ENCODE measurements around the gene VPS37D.

DNA sequence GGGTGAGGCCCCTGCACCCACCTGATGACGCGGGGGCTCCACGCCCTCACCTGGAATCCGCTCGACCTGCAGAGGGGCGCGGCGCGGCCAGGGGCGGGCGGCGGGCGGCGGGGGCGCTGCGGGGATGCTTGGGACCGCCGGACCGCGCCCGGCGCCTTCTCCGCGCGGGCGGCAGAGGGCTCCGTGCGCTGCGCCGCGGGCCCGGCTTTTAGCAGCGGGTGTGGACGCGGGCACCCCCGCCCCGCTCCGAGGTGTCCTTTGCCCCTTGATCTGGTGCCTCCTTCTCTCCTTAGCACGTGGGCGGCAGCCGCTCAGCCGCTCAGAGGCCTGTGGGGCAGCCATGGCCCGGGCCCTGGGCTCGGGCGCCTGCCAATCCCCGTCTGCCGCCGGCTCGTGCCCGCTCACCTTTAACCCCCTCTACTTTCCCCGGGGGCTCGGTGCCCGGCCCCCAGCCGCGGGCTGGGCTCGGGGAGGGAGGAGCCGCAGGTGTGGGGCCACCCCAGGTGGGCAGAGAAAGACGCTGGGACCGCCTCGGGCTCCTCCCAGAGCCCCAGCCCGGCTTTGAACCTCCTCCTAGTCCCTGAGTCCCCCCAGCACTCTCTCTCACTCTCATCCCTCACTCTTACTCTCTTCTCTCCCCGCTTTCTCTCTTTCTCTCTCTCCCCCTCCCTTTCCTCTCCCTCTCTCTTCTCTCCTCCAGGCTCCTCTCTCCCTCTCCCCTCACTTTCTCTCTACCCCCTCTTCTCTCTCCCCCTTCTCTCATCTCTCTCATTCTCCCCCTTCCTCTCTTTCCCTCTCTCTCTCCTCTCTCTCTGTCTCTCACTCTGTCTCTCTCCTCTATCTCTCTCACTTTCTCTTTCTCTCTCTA is 19.7 kb upstream of the VPS37D start:
- no peak for TF ChIP-seq POLR2A (IDR thresholded peaks at IDR 0.05)
- TF ChIP-seq, protein P1, sequence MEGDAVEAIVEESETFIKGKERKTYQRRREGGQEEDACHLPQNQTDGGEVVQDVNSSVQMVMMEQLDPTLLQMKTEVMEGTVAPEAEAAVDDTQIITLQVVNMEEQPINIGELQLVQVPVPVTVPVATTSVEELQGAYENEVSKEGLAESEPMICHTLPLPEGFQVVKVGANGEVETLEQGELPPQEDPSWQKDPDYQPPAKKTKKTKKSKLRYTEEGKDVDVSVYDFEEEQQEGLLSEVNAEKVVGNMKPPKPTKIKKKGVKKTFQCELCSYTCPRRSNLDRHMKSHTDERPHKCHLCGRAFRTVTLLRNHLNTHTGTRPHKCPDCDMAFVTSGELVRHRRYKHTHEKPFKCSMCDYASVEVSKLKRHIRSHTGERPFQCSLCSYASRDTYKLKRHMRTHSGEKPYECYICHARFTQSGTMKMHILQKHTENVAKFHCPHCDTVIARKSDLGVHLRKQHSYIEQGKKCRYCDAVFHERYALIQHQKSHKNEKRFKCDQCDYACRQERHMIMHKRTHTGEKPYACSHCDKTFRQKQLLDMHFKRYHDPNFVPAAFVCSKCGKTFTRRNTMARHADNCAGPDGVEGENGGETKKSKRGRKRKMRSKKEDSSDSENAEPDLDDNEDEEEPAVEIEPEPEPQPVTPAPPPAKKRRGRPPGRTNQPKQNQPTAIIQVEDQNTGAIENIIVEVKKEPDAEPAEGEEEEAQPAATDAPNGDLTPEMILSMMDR (IDR thresholded peaks at IDR 0.05): no peak
- no peak for TF ChIP-seq EP300 (IDR thresholded peaks at IDR 0.05)
- no peak for TF ChIP-seq POLR2AphosphoS5 (IDR thresholded peaks at IDR 0.05)

All from stomach (tissue), 4 donors.